HUES48 (cell line): ENCODE data around the gene PARP14.
"Not testable (repeated sequence)": the region's sequence is repeated elsewhere in the genome, so short reads cannot be mapped to it uniquely, and the experiment has no call there.

Experiments used
- H3K27ac ChIP-seq: one replicate; pipeline ENCODE4 v1.7.0; 2013; ENCODE audit warnings: low read depth, low read length, inconsistent platforms
- H3K27me3 ChIP-seq: 2 replicates; pipeline ENCODE4 v1.6.1; 2013; ENCODE audit warnings: mild to moderate bottlenecking, low read length; ENCODE audit not compliant: control insufficient read depth, insufficient read depth
- H3K36me3 ChIP-seq: 2 replicates; pipeline ENCODE4 v1.6.1; 2013; ENCODE audit warnings: low read length; ENCODE audit not compliant: control insufficient read depth, insufficient read depth
- H3K4me1 ChIP-seq: 2 replicates; pipeline ENCODE4 v1.6.1; 2013; ENCODE audit warnings: mild to moderate bottlenecking, low read length; ENCODE audit not compliant: control insufficient read depth, insufficient read depth
- H3K4me3 ChIP-seq: 2 replicates; pipeline ENCODE4 v1.5.1; 2013; ENCODE audit warnings: mild to moderate bottlenecking, low read depth, low read length
- H3K9ac ChIP-seq: 2 replicates; pipeline ENCODE4 v1.6.1; 2013; ENCODE audit warnings: mild to moderate bottlenecking, low read depth, low read length, moderate library complexity
- H3K9me3 ChIP-seq: 2 replicates; pipeline ENCODE4 v1.6.1; 2013; ENCODE audit warnings: low read length; ENCODE audit not compliant: control insufficient read depth, insufficient read depth

PARP14 gene

GRCh38 chr3:122727294-122727693 is 46.7 kb downstream of the PARP14 start:
- Histone ChIP-seq H3K9me3 (peaks cover 13% of the 10 kb centered on the region), H3K4me1 (no peaks in the 10 kb centered on the region), H3K27me3 (no peaks in the 10 kb centered on the region), H3K4me3 (no peak overlapping the region), H3K36me3 (no peaks in the 10 kb centered on the region), H3K27ac (no peak overlapping the region), H3K9ac (no peak overlapping the region)

GRCh38 chr3:122727766-122728165 is 47.1 kb downstream of the PARP14 start:
- no peaks in the 10 kb centered on the region for H3K36me3 ChIP-seq

GRCh38 chr3:122728186-122728585 is 47.5 kb downstream of the PARP14 start:
- H3K36me3 ChIP-seq: no peaks in the 10 kb centered on the region
- no peak overlapping the region for H3K27ac ChIP-seq
- H3K27me3 ChIP-seq: no peaks in the 10 kb centered on the region
- H3K9ac ChIP-seq: no peak overlapping the region
- no peak overlapping the region for H3K4me3 ChIP-seq
- no peaks in the 10 kb centered on the region for H3K4me1 ChIP-seq
- H3K9me3 ChIP-seq: peaks cover 19% of the 10 kb centered on the region

More at GRCh38 chr3:122727766-122728165, 47.1 kb downstream of the PARP14 start:
- Histone ChIP-seq H3K9ac (no peak overlapping the region), H3K9me3 (peaks cover 18% of the 10 kb centered on the region), H3K27me3 (no peaks in the 10 kb centered on the region), H3K4me1 (no peaks in the 10 kb centered on the region), H3K27ac (no peak overlapping the region), H3K4me3 (no peak overlapping the region)

GRCh38 chr3:122728756-122729514 is 48.3 kb downstream of the PARP14 start:
- Histone ChIP-seq H3K4me1 (no peaks in the 10 kb centered on the region), H3K4me3 (no peak overlapping the region), H3K9me3 (peaks cover 23% of the 10 kb centered on the region), H3K36me3 (no peaks in the 10 kb centered on the region), H3K9ac (no peak overlapping the region), H3K27me3 (no peaks in the 10 kb centered on the region), H3K27ac (no peak overlapping the region)

- Histone ChIP-seq H3K27ac (no peak overlapping the region), H3K9me3 (peaks cover 20% of the 10 kb centered on the region), H3K27me3 (no peaks in the 10 kb centered on the region), H3K4me3 (no peak overlapping the region), H3K4me1 (no peaks in the 10 kb centered on the region), H3K9ac (no peak overlapping the region), H3K36me3 (no peaks in the 10 kb centered on the region)
These were observed 49.6 kb downstream of the PARP14 start for GRCh38 chr3:122730240-122730639.

GRCh38 chr3:122732682-122733525 is 52.3 kb downstream of the PARP14 start:
- H3K4me3 ChIP-seq, H3K27ac ChIP-seq, H3K36me3 ChIP-seq, H3K4me1 ChIP-seq, H3K27me3 ChIP-seq, H3K9ac ChIP-seq: not testable (repeated sequence)
- peaks cover 15% of the 10 kb centered on the region; the same call in 1 of the 2 replicates for H3K9me3 ChIP-seq

GRCh38 chr3:122739172-122739571 is 58.5 kb downstream of the PARP14 start:
- Histone ChIP-seq H3K36me3 (peaks cover 12% of the 10 kb centered on the region; the same call in 1 of the 2 replicates), H3K27ac (peak overlapping the region; percentile 63), H3K9me3 (no peaks in the 10 kb centered on the region), H3K27me3 (no peaks in the 10 kb centered on the region), H3K4me3 (no peak overlapping the region), H3K9ac (no peak overlapping the region), H3K4me1 (peaks cover 8% of the 10 kb centered on the region)

- Histone ChIP-seq H3K4me3 (no peak overlapping the region), H3K4me1 (peaks cover 8% of the 10 kb centered on the region), H3K9me3 (peaks cover 3% of the 10 kb centered on the region; the same call in 1 of the 2 replicates)
These were observed 61.6 kb downstream of the PARP14 start for GRCh38 chr3:122742234-122742633.

GRCh38 chr3:122743581-122744120 is 63.0 kb downstream of the PARP14 start:
- Histone ChIP-seq H3K4me3 (no peak overlapping the region), H3K4me1 (peaks cover 8% of the 10 kb centered on the region), H3K36me3 (peaks cover 13% of the 10 kb centered on the region; the same call in 1 of the 2 replicates), H3K9me3 (peaks cover 8% of the 10 kb centered on the region), H3K27ac (no peak overlapping the region), H3K27me3 (no peaks in the 10 kb centered on the region), H3K9ac (no peak overlapping the region)

More at GRCh38 chr3:122742234-122742633, 61.6 kb downstream of the PARP14 start:
- Histone ChIP-seq H3K27ac (no peak overlapping the region), H3K36me3 (peaks cover 12% of the 10 kb centered on the region; the same call in 1 of the 2 replicates), H3K9ac (no peak overlapping the region), H3K27me3 (no peaks in the 10 kb centered on the region)

GRCh38 chr3:122745369-122746021 is 64.9 kb downstream of the PARP14 start:
- Histone ChIP-seq H3K36me3 (peaks cover 12% of the 10 kb centered on the region; the same call in 1 of the 2 replicates), H3K9me3 (peaks cover 9% of the 10 kb centered on the region), H3K4me3 (no peak overlapping the region), H3K4me1 (no peaks in the 10 kb centered on the region), H3K27ac (no peak overlapping the region), H3K27me3 (no peaks in the 10 kb centered on the region), H3K9ac (no peak overlapping the region)
